Adrenal gland (tissue), 5 donors: ENCODE measurements around the gene PLAC1.

ENCODE experiments used
- CTCF ChIP-seq, 6 experiments: fragments of 450-650 bp in 4 of 6; fragments of 200-600 bp in 2 of 6; sonication (generic) in 1 of 6; IDR thresholded peaks; 1 replicate in 5 of 6; 2 replicates in 1 of 6; pipeline versions ENCODE4 v1.5.1 to v1.8.0; 2016 to 2021; ENCODE audit warnings: antibody characterized with exemption in 6 of 6, mild to moderate bottlenecking in 2 of 6, moderate library complexity in 1 of 6
- POLR2A ChIP-seq, 2 donors: fragments of 450-650 bp; IDR thresholded peaks; one replicate each; pipeline ENCODE4 v1.6.1; 2017; ENCODE audit warnings: antibody characterized with exemption in 2 of 2, mild to moderate bottlenecking in 2 of 2, moderate library complexity in 1 of 2
- donor health status: DM: no; HTN: no; CAD: no.

GRCh38 chrX:134664202-134664601 lies 5.9 kb upstream of the PLAC1 start:
- TF ChIP-seq POLR2A (IDR thresholded peaks at IDR 0.05) (no peak), CTCF (IDR thresholded peaks at IDR 0.05) (no peak)
